Measurements from ENCODE around the gene NTSR2. TPM values are rescaled to one million over a fixed set of nuclear protein-coding genes. Genes with fewer than 3 reads are reported as not detected.

NTSR2 gene
- total RNA-seq, 1 donor from 2014 or later: not detected

DNA sequence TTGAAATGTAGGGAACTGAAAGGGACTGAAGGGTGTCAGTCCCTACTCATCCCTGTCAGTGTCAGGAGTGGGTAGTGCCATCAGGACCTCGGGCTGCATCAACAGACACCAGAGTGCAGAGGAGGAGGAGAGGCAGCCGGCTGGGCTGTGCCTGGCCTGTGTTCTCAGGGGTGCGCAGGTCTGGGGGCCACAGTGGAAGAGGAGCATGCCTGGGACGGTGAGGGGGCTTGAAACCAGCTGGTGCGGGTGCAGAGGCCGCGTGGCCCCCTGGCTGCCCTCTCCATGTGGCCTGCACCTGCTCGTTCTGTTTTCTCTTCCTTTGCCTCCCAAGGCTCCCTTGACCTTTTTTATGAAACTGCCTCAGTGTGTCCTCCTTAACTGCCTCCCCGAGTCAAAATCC lies 41.3 kb downstream of the NTSR2 start:
- H3K79me2 ChIP-seq (ENCODE audit: low read depth): no peaks in the 10 kb centered on the region
- H3K4me2 ChIP-seq: no peak overlapping the region
- no peaks in the 10 kb centered on the region for H3K4me1 ChIP-seq
- H4K20me1 ChIP-seq (ENCODE audit: low read depth): no peaks in the 10 kb centered on the region
- Mint-ChIP-seq H3K4me1 (no peaks in the 10 kb centered on the region), H3K36me3 (peaks cover 78% of the 10 kb centered on the region), H3K27me3 (ENCODE audit: insufficient read depth, low read depth) (peaks cover 6% of the 10 kb centered on the region), H3K4me3 (no peak overlapping the region), H3K27ac (no peak overlapping the region), H3K9me3 (no peaks in the 10 kb centered on the region)
- no peak overlapping the region for H2AFZ ChIP-seq (replicated peaks)
- no peaks in the 10 kb centered on the region for H3K9me3 ChIP-seq (ENCODE audit: low read depth)
- H3K9ac ChIP-seq: no peak overlapping the region
- no peaks in the 10 kb centered on the region for H3K27me3 ChIP-seq
- H3K4me3 ChIP-seq: no peak overlapping the region
- no peak overlapping the region for H3K27ac ChIP-seq
- peaks cover 21% of the 10 kb centered on the region for H3K36me3 ChIP-seq
- DNase-seq (ENCODE audit: low spot score): no peak
- TF ChIP-seq EZH2phosphoT487 (IDR thresholded peaks at IDR 0.05) (no peak), EZH2 (IDR thresholded peaks at IDR 0.05) (no peak)
- TF ChIP-seq, protein P1, sequence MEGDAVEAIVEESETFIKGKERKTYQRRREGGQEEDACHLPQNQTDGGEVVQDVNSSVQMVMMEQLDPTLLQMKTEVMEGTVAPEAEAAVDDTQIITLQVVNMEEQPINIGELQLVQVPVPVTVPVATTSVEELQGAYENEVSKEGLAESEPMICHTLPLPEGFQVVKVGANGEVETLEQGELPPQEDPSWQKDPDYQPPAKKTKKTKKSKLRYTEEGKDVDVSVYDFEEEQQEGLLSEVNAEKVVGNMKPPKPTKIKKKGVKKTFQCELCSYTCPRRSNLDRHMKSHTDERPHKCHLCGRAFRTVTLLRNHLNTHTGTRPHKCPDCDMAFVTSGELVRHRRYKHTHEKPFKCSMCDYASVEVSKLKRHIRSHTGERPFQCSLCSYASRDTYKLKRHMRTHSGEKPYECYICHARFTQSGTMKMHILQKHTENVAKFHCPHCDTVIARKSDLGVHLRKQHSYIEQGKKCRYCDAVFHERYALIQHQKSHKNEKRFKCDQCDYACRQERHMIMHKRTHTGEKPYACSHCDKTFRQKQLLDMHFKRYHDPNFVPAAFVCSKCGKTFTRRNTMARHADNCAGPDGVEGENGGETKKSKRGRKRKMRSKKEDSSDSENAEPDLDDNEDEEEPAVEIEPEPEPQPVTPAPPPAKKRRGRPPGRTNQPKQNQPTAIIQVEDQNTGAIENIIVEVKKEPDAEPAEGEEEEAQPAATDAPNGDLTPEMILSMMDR (IDR thresholded peaks at IDR 0.05): no peak
- H3F3A ChIP-seq (ENCODE audit: low read depth): no peaks in the 10 kb centered on the region

DNA sequence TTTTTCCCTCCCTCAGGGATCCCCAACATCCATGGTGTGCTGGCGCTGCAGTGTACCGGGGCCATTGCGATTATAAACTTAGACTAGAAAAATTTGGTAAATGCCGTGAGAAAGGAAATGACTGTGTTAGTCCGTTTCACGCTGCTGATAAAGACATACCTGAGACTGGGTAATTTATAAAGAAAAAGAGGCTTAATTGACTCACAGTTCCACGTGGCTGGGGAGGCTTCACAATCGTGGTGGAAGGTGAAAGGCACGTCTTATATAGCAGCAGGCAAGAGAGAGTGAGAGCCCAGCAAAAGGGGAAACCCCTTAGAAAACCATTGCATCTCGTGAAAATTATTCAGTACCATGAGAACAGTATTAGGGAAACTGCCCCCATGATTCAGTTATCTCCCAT lies 44.3 kb downstream of the NTSR2 start:
- H3K4me3 ChIP-seq: no peak overlapping the region
- H3K4me2 ChIP-seq: no peak overlapping the region
- no peaks in the 10 kb centered on the region for H3K79me2 ChIP-seq (ENCODE audit: low read depth)
- no peak for DNase-seq (ENCODE audit: low spot score)
- peaks cover 18% of the 10 kb centered on the region for H3K36me3 ChIP-seq
- no peaks in the 10 kb centered on the region for H3K4me1 Mint-ChIP-seq
- H2AFZ ChIP-seq (replicated peaks): no peak overlapping the region
- H3K4me1 ChIP-seq: no peaks in the 10 kb centered on the region
- no peaks in the 10 kb centered on the region for H3K9me3 Mint-ChIP-seq
- no peaks in the 10 kb centered on the region for H3K9me3 ChIP-seq (ENCODE audit: low read depth)
- H3F3A ChIP-seq (ENCODE audit: low read depth): no peaks in the 10 kb centered on the region
- H3K27me3 Mint-ChIP-seq (ENCODE audit: insufficient read depth, low read depth): no peaks in the 10 kb centered on the region
- no peak overlapping the region for H3K27ac ChIP-seq
- no peaks in the 10 kb centered on the region for H4K20me1 ChIP-seq (ENCODE audit: low read depth)
- H3K27me3 ChIP-seq: no peaks in the 10 kb centered on the region
- H3K9ac ChIP-seq: no peak overlapping the region
- TF ChIP-seq, protein P1 (IDR thresholded peaks at IDR 0.05): no peak
- TF ChIP-seq EZH2 (IDR thresholded peaks at IDR 0.05) (no peak), EZH2phosphoT487 (IDR thresholded peaks at IDR 0.05) (no peak)
- H3K27ac Mint-ChIP-seq: no peak overlapping the region
- peaks cover 65% of the 10 kb centered on the region for H3K36me3 Mint-ChIP-seq
- H3K4me3 Mint-ChIP-seq: no peak overlapping the region

DNA sequence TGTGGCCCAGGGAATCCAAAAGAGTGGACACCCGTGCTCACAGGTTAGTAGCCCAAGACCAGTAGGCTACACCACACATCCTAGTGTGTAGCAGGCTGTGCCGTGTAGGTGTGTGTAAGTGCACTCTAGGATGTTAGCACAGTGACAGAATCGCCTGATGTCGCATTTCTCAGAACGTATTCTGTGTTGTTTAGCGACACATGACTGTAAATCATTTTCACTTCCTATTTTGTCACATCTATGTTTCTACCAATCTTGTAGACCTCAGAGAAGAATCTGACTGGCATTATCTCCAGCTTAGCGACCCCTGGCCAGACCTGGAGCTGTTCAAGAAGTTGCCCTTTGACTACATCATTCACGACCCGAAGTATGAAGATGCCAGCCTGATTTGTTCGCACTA lies 45.1 kb downstream of the NTSR2 start:
- H3K4me1 Mint-ChIP-seq: no peaks in the 10 kb centered on the region
- Histone ChIP-seq H3K4me1 (no peaks in the 10 kb centered on the region), H3K4me3 (no peak overlapping the region), H3F3A (ENCODE audit: low read depth) (no peaks in the 10 kb centered on the region), H4K20me1 (ENCODE audit: low read depth) (no peaks in the 10 kb centered on the region), H3K4me2 (no peak overlapping the region), H3K9me3 (ENCODE audit: low read depth) (no peaks in the 10 kb centered on the region), H3K79me2 (ENCODE audit: low read depth) (no peaks in the 10 kb centered on the region), H2AFZ (replicated peaks) (no peak overlapping the region), H3K9ac (no peak overlapping the region), H3K36me3 (peaks cover 18% of the 10 kb centered on the region), H3K27me3 (no peaks in the 10 kb centered on the region), H3K27ac (no peak overlapping the region)
- H3K27me3 Mint-ChIP-seq (ENCODE audit: insufficient read depth, low read depth): no peaks in the 10 kb centered on the region
- peaks cover 66% of the 10 kb centered on the region for H3K36me3 Mint-ChIP-seq
- TF ChIP-seq, protein P1 (IDR thresholded peaks at IDR 0.05): no peak
- no peak for TF ChIP-seq EZH2phosphoT487 (IDR thresholded peaks at IDR 0.05)
- no peak for TF ChIP-seq EZH2 (IDR thresholded peaks at IDR 0.05)
- no peak overlapping the region for H3K27ac Mint-ChIP-seq
- no peaks in the 10 kb centered on the region for H3K9me3 Mint-ChIP-seq
- no peak overlapping the region for H3K4me3 Mint-ChIP-seq
- no peak for DNase-seq (ENCODE audit: low spot score)

Measured in neural progenitor cell (in vitro differentiated cells).